Ishikawa (cell line): Measurements from ENCODE around the gene NKX6-1.

Experiments used
- CEBPB ChIP-seq: IDR thresholded peaks from 2 replicates; pipeline ENCODE4 v1.6.1; 2012
- CREB1 ChIP-seq: IDR thresholded peaks from 2 replicates; pipeline ENCODE4 v1.6.1; 2012; ENCODE audit warnings: low read depth
- EGR1 ChIP-seq: IDR thresholded peaks from 2 replicates; pipeline ENCODE4 v1.6.1; 2012
- EP300 ChIP-seq: IDR thresholded peaks from 2 replicates; pipeline ENCODE4 v1.6.1; 2012; ENCODE audit warnings: borderline replicate concordance
- FOXM1 ChIP-seq: IDR thresholded peaks from 2 replicates; pipeline ENCODE4 v1.6.1; 2012; ENCODE audit warnings: low read depth, borderline replicate concordance
- MAX ChIP-seq: IDR thresholded peaks from 2 replicates; pipeline ENCODE4 v1.6.1; 2012
- NFIC ChIP-seq: IDR thresholded peaks from 2 replicates; pipeline ENCODE4 v1.6.1; 2012
- RAD21 ChIP-seq: IDR thresholded peaks from 2 replicates; pipeline ENCODE4 v1.6.1; 2012; ENCODE audit warnings: low read depth
- REST ChIP-seq: IDR thresholded peaks from 2 replicates; pipeline ENCODE4 v1.6.1; 2012; ENCODE audit warnings: low read depth, mild to moderate bottlenecking
- TAF1 ChIP-seq: IDR thresholded peaks from 2 replicates; pipeline ENCODE4 v1.6.1; 2012; ENCODE audit warnings: low read depth, mild to moderate bottlenecking
- TCF12 ChIP-seq: IDR thresholded peaks from 2 replicates; pipeline ENCODE4 v1.6.1; 2012; ENCODE audit warnings: low read depth
- TEAD4 ChIP-seq: IDR thresholded peaks from 2 replicates; pipeline ENCODE4 v1.6.1; 2012
- USF1 ChIP-seq: IDR thresholded peaks from 2 replicates; pipeline ENCODE4 v1.6.1; 2012
- YY1 ChIP-seq: IDR thresholded peaks from 2 replicates; pipeline ENCODE4 v1.6.1; 2012; ENCODE audit warnings: low read depth
- ZBTB7A ChIP-seq: IDR thresholded peaks from 2 replicates; pipeline ENCODE4 v1.6.1; 2012; ENCODE audit warnings: low read depth

The NKX6-1 gene

GRCh38 chr4:84455697-84456096 lies 43.4 kb downstream of the NKX6-1 start:
- no peak for TF ChIP-seq TCF12
- no peak for TF ChIP-seq TEAD4
- no peak for TF ChIP-seq REST
- TF ChIP-seq ZBTB7A: no peak

GRCh38 chr4:84451546-84451945 lies 47.5 kb downstream of the NKX6-1 start:
- TF ChIP-seq FOXM1 (no peak), REST (no peak), ZBTB7A (no peak), RAD21 (peak; percentile 31; the same call in 1 of the 2 replicates), USF1 (no peak)

GRCh38 chr4:84443523-84443922 lies 55.6 kb downstream of the NKX6-1 start:
- TF ChIP-seq USF1 (no peak), MAX (no peak), TEAD4 (no peak), TCF12 (no peak), CEBPB (no peak), RAD21 (no peak), TAF1 (no peak), EP300 (no peak), NFIC (no peak), YY1 (no peak)

- TF ChIP-seq CEBPB: no peak
- TF ChIP-seq FOXM1: no peak
- no peak for TF ChIP-seq TCF12
- no peak for TF ChIP-seq REST
- TF ChIP-seq EP300: no peak
- no peak for TF ChIP-seq EGR1
- no peak for TF ChIP-seq NFIC
- TF ChIP-seq MAX: no peak
- no peak for TF ChIP-seq TAF1
- no peak for TF ChIP-seq ZBTB7A
- TF ChIP-seq TEAD4: no peak
- no peak for TF ChIP-seq YY1
- no peak for TF ChIP-seq USF1
- TF ChIP-seq RAD21: no peak
- TF ChIP-seq CREB1: no peak
Measured at GRCh38 chr4:84442778-84443177, 56.3 kb downstream of the NKX6-1 start.
